GM18507 (cell line): ENCODE measurements around the gene ELK4.

Experiments used
- DNase-seq: peaks from one replicate; pipeline ENCODE4 v3.0.0; 2011; ENCODE audit warnings: low read depth; ENCODE audit not compliant: insufficient read length; ENCODE audit errors: extremely low spot score
- FAIRE-seq: peaks from 2 replicates; lab custom pipeline; 2011; peaks lifted over from hg19 to GRCh38; lab: Jason Lieb, UNC

The ELK4 gene

GRCh38 chr1:205631768-205632668 lies at the start of gene ELK4:
Gene ELK4 (minus strand): TSS chr1:205632011. CDS start chr1:205623882, 8,129 bp downstream.
- peak; percentile 85 for FAIRE-seq
- DNase-seq: peak; percentile 91

DNA sequence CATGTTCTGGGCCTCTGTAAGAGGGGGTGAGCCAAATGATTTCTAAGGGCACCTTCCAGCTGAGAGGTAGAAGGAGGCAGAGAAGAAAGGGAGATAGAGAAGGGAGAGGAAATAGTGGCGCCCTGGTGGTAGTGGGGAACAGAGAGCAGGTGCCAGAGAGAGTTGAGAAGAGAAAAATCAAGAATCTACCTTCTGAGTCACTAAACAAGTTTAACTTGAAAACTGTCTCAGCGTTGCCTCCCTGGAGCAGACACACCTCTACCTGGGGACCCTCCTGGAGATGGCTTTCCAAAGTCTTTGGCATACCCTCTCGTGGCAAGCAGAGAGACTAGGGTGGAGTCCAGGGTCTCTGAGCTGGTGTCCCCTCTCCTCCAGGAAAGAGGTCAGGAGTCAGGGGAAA lies 49.6 kb upstream of the ELK4 start:
- FAIRE-seq: no peak
- no peak for DNase-seq

DNA sequence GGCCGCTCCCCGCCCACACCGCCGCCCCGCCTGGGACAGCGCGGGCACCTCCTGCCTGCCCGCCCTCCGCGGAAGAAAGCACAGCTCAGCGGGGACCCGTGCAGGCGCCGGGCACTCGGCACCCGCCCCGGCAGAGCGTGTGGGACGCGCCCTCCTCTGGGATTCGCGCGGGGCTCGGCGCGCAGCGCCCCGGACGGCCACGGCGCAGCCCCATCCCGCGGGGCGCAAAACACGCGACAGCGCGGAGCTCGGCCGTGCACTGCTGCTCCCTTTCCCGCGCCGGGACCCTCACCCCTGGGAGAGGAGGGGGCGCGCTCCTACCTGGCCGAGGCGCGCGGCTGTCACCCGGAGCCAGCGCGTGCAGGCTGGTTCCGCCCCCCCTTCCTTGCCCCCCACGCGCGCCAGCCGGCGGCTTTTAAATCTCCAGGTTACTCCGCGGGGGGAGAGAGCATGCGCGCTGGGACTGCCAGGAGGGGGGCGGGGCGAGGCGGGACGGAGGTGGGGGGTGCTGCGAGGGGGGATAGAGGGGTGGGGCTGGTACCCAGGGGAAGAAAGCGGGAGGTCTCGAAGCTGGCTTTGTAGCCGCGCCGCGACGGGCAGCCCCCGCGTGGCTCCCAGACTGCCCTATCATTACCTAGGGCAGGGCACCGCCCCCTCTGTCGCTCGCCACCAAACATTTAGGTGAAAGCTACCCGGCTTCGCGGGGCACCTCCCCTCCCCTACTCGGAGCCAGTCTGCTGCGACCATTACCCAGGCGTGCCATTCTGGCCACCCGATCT lies 48.5 kb upstream of the ELK4 start, which contains the start of gene SLC45A3:
SLC45A3 (minus strand) TSS at position 437 of the 779 bp plus-strand sequence. CDS start 15,853 bp downstream, outside the sequence.
- no peak for DNase-seq
- FAIRE-seq: no peak

DNA sequence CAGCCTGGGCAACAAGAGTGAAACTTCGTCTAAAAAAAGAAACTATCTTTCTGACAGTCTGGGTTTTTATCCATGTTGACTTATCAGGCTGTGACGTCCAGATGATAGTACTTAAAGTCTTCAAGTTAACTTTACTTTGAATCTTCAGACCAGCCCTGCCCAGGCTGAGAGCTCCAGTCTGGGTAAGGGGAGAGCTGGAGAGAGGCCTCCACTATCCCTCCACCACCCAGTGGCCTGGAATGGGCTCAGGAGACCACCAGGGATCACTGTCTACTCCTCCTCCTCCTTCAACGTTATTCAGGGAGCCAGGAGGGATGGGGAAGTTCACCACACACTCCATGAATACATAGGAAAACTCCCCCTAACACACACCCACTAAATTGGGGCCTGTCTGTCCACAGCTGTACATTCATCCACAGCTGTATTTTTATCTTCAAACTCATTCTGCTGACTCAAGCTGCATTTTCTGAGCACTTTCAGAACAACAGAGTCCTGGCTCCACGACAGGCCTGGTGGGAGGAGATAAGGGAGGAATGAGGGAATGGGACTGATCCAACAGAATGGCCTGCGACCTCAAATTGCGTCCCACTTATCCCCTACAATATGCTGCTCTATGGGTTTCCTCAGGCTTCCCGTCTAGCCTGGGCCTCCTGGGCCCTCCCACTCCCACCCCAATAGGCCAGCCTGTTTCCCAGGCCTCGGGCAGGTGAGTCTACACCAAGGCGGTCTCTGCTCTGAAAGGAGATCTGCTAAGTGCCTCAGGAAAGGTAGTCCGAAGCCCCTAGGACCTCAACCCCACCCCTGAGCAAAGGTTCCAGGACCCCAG lies 46.7 kb upstream of the ELK4 start:
- no peak for DNase-seq
- no peak for FAIRE-seq

DNA sequence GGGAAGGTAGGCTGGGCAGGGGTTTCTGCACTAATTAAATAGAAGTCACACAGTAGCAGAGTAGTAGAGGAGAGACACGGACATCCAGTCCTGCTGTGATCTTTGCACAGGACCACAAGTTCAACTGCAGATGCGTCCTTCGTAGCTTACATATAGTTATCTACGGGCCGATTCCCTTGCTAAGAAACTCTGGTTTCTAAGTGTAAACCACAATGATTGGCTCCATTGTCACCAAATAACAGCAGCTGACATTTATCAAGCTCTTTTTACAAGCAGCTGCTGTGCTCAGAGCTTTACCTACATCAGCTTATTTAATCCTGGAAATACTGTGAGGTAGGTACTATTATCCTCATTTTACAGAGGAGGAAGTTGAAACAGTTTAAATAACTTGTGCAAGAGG lies 45.4 kb upstream of the ELK4 start:
- DNase-seq (no peak), FAIRE-seq (no peak)

DNA sequence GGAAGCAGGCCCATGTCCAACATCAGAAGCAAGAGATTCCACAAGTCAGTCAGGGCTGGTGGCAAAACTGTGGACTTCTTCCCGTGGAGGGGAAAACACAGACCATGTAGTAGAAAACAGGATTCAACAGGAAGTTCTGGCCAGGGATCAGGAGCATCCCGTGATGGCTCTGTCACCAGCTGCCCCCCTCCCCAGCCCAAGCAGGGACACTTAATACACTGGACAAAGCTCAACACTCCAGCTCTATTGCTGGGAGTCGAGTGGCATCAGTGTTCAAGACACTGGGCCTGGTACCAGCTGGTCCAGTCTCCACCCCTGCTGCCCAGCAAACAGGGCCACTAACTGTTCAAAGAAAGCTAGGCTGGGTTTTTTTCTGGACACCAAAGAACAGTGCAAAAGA lies 44.8 kb upstream of the ELK4 start:
- DNase-seq (no peak), FAIRE-seq (no peak)

DNA sequence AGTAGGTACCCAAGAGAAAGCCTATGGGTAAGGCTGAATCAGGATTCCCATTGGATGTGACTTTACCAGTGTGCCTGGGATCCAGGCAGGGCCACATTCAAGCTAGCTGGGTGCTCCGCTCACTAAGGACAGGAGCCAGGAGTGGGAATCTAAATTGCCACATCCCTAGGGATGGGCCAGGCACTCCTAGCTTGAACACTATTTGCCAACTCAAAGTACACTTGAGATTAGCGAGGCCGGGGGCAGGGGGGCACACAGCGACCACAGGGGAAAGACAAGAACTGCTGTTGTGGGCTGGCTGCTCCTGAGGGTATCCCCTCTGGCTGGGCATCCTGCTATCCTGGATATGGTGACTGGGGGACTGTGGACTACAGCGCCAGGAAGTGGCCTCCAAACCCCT lies 44.2 kb upstream of the ELK4 start:
- FAIRE-seq: no peak
- DNase-seq: no peak

GRCh38 chr1:205675247-205675646 lies 43.4 kb upstream of the ELK4 start:
- FAIRE-seq: no peak
- DNase-seq: no peak

- no peak for FAIRE-seq
Measured at GRCh38 chr1:205672970-205673369, 41.2 kb upstream of the ELK4 start.

DNA sequence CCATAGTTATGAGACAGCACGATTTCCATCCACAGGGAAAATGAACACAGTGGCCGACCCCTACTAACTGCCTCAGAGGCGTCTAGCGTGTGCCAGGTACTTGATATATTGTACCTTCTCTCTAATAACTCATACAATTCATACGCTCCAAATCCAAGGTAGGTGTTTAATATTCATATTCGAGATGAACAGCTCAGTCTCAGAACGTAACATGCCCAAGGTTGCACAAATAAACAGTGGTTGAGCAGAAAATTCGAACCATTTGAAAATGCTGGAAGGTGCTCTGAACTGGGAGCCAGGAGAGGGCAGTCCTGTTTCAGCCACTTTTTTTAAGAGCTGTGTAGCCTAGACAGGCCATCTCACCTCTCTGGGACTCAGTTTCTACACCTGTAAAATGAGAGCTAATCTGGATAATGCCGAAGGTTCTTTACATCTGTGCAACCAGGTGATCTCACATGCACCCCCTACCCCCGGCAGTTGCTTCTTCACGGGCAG lies 40.6 kb upstream of the ELK4 start:
- FAIRE-seq: no peak

More at GRCh38 chr1:205672970-205673369, 41.2 kb upstream of the ELK4 start:
- DNase-seq: no peak

DNA sequence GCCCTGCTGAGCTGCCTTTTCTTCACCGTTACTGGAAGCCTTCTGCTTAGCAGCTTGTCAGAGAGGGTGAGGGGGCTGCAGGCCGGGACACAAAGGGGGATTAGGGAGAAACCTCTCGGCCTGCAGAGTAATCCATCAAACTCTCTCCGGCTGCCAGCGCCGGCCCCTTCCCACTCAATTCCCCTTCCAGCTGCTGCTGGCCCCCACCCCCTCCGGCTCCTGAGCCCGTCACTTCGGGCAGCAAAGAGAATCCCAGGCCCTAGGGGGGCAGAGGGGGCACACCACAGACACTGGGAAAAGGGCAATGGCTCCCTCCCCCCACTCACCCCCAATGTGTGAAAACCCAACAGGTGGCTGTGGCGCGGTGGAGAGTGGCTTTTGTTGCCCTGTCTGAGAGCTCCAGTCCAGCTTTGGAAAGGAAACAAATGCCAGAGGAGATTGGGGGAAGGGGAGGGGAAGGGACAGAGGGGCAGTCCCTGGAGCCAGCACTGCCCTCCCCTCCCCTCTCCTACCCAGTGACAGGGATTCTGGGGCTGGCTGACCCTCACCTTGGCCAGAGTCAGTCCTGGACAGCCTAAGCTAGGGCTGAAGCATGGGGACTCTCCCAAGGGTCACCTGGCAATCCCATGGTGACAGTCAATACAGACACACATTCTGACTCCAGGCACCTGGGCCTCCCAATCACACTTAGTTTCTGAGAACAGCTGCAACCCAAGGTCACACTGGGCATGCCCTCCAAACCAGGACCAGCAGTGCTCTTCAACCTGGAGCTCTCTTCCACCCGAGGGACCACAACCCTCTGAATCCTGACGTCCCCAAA lies 39.0 kb upstream of the ELK4 start:
- no peak for FAIRE-seq
- no peak for DNase-seq

More for the DNA sequence above, 40.6 kb upstream of the ELK4 start:
- DNase-seq: no peak

GRCh38 chr1:205670150-205670446 lies 38.3 kb upstream of the ELK4 start:
- FAIRE-seq: no peak
- no peak for DNase-seq

- DNase-seq (no peak), FAIRE-seq (no peak)
Measured at GRCh38 chr1:205669341-205670149, 37.7 kb upstream of the ELK4 start.

- FAIRE-seq (peak; percentile 86), DNase-seq (no peak)
Measured at GRCh38 chr1:205668951-205669340, 37.1 kb upstream of the ELK4 start.

DNA sequence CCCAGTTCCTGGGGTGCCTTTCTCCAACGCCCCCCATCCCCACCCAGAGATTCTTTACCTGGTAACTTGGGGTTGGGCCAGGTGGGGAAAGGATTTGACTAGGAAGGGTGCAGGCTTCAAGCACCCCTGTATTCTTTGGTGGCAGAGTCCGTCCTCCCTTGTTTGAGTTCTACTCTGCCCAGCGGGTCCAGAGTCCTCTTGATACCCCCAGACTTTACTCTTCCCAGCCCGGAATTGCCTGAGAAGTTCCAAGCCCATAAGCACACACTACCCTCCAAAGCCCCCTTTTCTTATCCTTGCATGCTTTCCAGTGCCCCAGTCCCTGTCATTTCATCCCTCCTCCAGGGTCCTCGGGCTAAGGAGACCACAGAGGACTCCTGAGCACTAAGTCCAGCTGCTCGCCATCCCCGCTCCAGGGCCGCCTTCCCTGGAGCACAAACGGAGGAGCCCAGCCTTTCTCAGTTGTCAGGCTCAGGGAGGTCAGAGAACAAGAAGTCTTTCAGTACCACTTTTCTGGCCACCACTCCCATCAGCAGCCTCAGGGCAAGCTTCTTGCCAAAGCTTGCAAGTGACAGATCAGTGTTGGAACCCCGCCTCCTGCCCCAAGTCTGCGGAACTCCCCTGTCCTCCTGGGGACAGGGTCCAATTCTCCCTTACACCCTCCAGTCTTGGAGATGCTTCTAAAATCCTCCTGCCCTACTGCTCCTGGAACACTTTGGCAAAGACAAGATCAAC lies 36.3 kb upstream of the ELK4 start:
- DNase-seq: no peak
- FAIRE-seq: no peak

DNA sequence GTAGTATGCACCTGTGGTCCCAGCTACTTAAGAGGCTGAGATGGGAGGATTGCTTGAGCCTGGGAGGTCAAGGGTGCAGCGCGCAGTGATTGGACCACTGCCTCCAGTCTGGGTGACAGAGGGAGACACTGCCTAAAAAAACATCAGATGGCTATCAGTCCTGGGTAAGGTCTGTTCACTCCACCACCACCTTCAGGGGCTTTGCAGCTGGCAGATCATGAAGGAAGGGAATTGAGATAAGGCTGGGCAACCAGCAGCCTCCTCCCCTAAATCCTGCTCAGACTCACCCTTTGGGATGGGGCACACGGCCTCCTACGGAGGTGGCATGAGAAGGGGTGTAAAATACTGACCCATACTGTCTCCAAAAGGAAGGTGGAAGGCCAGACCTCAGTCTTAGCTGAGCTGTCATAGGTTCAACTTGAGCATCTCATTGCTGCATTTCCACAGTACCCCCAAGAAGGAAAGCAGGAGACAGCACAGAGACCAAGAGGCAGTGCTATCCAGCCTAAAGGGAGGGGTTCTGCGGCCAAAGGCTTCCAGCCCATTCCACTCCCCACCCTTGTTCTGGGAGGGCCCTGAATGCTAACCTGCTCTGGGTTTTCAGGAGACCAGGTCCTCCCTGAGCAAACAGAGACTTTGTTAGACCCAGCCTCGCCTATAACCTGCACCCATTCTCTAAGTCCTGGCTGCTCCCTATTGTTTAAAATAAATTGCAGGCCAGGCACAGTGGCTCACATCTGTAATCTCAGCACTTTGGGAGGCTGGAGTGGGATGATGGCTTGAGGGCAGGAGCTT lies 34.8 kb upstream of the ELK4 start:
- FAIRE-seq (no peak), DNase-seq (no peak)
